AG10803 (cell line): ENCODE results near the gene CACNA1S.

ENCODE experiments used
- DNase-seq: peaks from one replicate; pipeline ENCODE4 v3.0.0; 2010; ENCODE audit warnings: low read depth
- H3K4me3 ChIP-seq: 2 replicates; pipeline ENCODE4 v1.5.1; 2011; ENCODE audit warnings: mild to moderate bottlenecking, low read length, control low read depth
- CTCF ChIP-seq: conservative IDR thresholded peaks from 2 replicates; pipeline ENCODE4 v1.5.1; 2011; ENCODE audit warnings: mild to moderate bottlenecking, low read length, control low read depth, inconsistent platforms

Gene CACNA1S

GRCh38 chr1:201136355-201137023 lies 24.3 kb upstream of the CACNA1S start:
- no peak for DNase-seq
- TF ChIP-seq CTCF, result no peak
- no peak overlapping the region for H3K4me3 ChIP-seq

- TF ChIP-seq CTCF, result no peak
- H3K4me3 ChIP-seq, result no peak overlapping the region
- DNase-seq, result no peak
These were observed 22.2 kb upstream of the CACNA1S start for GRCh38 chr1:201134405-201134804.

GRCh38 chr1:201131398-201131797 lies 19.2 kb upstream of the CACNA1S start:
- TF ChIP-seq CTCF, result no peak
- H3K4me3 ChIP-seq, result no peak overlapping the region
- no peak for DNase-seq

- no peak for DNase-seq
- no peak for TF ChIP-seq CTCF
- H3K4me3 ChIP-seq, result no peak overlapping the region
These were observed 16.7 kb upstream of the CACNA1S start for GRCh38 chr1:201128962-201129361.

- no peak for DNase-seq
- H3K4me3 ChIP-seq, result no peak overlapping the region
- no peak for TF ChIP-seq CTCF
These were observed 16.2 kb upstream of the CACNA1S start for GRCh38 chr1:201128476-201128875.

- TF ChIP-seq CTCF, result no peak
- DNase-seq, result peak; percentile 48
- H3K4me3 ChIP-seq, result no peak overlapping the region
These were observed 15.7 kb upstream of the CACNA1S start for GRCh38 chr1:201127755-201128455.
